Measurements from ENCODE around the gene RAB5IF. TPM values are rescaled to one million over a fixed set of nuclear protein-coding genes. Genes with fewer than 3 reads are reported as not detected.
A peak's percentile ranks its signal among the peaks of the same experiment; 100 is the strongest.

RAB5IF gene
- total and polyA plus RNA-seq, 2 of the 13 experiments (the other 11 are each of a cell fraction or from before 2014, with no cell fraction given) = 261 to 305 TPM

DNA sequence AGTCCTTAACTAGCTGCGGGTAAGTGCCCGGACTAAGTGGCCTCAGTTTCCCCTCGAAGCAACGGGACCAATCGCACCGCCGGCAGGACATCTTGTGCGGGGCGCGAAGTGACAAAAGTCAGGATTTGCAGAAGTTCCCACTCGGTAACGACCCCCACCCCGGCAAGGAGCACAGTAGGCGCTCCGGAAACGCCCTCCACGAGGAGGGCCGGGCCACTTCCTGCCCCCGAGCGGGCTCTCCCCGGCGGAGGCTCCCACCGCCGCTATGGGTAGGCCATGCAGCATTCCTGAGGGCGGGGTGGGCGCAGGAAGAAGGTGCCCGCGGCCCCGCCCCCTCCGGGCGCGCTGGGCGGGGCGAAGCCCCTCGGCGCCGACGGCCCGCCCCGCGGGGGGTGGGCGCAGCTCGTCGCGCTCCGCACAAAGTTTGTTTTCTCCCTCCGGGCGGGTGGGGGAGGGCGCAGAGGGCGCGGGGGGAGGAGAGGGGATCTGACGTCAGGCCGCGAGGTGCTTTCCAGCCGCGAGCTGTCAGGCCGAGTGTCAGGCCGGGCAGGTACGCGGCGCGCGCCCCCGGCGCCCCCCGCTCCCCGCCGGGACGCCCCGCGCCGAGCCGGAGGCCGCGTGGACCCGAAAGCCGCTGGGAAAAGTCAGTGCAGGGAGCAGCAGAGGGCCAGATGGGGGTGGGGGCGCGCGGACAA lies 32.3 kb upstream of the RAB5IF start, which contains the start of gene TGIF2 (continued):
- TF ChIP-seq, protein P1, sequence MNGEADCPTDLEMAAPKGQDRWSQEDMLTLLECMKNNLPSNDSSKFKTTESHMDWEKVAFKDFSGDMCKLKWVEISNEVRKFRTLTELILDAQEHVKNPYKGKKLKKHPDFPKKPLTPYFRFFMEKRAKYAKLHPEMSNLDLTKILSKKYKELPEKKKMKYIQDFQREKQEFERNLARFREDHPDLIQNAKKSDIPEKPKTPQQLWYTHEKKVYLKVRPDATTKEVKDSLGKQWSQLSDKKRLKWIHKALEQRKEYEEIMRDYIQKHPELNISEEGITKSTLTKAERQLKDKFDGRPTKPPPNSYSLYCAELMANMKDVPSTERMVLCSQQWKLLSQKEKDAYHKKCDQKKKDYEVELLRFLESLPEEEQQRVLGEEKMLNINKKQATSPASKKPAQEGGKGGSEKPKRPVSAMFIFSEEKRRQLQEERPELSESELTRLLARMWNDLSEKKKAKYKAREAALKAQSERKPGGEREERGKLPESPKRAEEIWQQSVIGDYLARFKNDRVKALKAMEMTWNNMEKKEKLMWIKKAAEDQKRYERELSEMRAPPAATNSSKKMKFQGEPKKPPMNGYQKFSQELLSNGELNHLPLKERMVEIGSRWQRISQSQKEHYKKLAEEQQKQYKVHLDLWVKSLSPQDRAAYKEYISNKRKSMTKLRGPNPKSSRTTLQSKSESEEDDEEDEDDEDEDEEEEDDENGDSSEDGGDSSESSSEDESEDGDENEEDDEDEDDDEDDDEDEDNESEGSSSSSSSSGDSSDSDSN (CRISPR knock-in tag; IDR thresholded peaks at IDR 0.05) = peak; percentile 91
- TF ChIP-seq, protein P2, sequence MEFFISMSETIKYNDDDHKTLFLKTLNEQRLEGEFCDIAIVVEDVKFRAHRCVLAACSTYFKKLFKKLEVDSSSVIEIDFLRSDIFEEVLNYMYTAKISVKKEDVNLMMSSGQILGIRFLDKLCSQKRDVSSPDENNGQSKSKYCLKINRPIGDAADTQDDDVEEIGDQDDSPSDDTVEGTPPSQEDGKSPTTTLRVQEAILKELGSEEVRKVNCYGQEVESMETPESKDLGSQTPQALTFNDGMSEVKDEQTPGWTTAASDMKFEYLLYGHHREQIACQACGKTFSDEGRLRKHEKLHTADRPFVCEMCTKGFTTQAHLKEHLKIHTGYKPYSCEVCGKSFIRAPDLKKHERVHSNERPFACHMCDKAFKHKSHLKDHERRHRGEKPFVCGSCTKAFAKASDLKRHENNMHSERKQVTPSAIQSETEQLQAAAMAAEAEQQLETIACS (CRISPR knock-in tag; IDR thresholded peaks at IDR 0.05) = peak; percentile 71; the same call in 1 of the 2 replicates
- TF ChIP-seq ZNF607 (CRISPR knock-in tag; IDR thresholded peaks at IDR 0.05; ENCODE audit: borderline replicate concordance) (no peak; the same call in 1 of the 2 replicates), ZNF713 (CRISPR knock-in tag; IDR thresholded peaks at IDR 0.05) (no peak), KAT8 (CRISPR knock-in tag; IDR thresholded peaks at IDR 0.05) (peak; percentile 90), GATA4 (IDR thresholded peaks at IDR 0.05; ENCODE audit: borderline replicate concordance, low read depth) (0 out of 2 replicates have a peak, but pooled peaks have one; percentile 47), TBL1XR1 (IDR thresholded peaks at IDR 0.05; ENCODE audit: borderline replicate concordance, low read length, partially characterized antibody) (no peak), NCOA5 (CRISPR knock-in tag; IDR thresholded peaks at IDR 0.05) (no peak), HES4 (CRISPR knock-in tag; IDR thresholded peaks at IDR 0.05; ENCODE audit: borderline replicate concordance) (peak; percentile 86; the same call in 1 of the 2 replicates), NR1H2 (CRISPR knock-in tag; IDR thresholded peaks at IDR 0.05; ENCODE audit: borderline replicate concordance, low read depth) (0 out of 2 replicates have a peak, but pooled peaks have one; percentile 82), KLF13 (CRISPR knock-in tag; IDR thresholded peaks at IDR 0.05) (no peak; the same call in 1 of the 2 replicates), ZNF296 (CRISPR knock-in tag; conservative IDR thresholded peaks at IDR 0.05) (peak; percentile 96), ZNF343 (CRISPR knock-in tag; IDR thresholded peaks at IDR 0.05) (no peak; the same call in 1 of the 2 replicates)
- TF ChIP-seq, protein P3, sequence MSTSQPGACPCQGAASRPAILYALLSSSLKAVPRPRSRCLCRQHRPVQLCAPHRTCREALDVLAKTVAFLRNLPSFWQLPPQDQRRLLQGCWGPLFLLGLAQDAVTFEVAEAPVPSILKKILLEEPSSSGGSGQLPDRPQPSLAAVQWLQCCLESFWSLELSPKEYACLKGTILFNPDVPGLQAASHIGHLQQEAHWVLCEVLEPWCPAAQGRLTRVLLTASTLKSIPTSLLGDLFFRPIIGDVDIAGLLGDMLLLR (CRISPR knock-in tag; IDR thresholded peaks at IDR 0.05) = no peak
- TF ChIP-seq, protein P4, sequence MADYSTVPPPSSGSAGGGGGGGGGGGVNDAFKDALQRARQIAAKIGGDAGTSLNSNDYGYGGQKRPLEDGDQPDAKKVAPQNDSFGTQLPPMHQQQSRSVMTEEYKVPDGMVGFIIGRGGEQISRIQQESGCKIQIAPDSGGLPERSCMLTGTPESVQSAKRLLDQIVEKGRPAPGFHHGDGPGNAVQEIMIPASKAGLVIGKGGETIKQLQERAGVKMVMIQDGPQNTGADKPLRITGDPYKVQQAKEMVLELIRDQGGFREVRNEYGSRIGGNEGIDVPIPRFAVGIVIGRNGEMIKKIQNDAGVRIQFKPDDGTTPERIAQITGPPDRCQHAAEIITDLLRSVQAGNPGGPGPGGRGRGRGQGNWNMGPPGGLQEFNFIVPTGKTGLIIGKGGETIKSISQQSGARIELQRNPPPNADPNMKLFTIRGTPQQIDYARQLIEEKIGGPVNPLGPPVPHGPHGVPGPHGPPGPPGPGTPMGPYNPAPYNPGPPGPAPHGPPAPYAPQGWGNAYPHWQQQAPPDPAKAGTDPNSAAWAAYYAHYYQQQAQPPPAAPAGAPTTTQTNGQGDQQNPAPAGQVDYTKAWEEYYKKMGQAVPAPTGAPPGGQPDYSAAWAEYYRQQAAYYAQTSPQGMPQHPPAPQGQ (CRISPR knock-in tag; IDR thresholded peaks at IDR 0.05; ENCODE audit: borderline replicate concordance) = 0 out of 2 replicates have a peak, but pooled peaks have one; percentile 98
- TF ChIP-seq, protein P5, sequence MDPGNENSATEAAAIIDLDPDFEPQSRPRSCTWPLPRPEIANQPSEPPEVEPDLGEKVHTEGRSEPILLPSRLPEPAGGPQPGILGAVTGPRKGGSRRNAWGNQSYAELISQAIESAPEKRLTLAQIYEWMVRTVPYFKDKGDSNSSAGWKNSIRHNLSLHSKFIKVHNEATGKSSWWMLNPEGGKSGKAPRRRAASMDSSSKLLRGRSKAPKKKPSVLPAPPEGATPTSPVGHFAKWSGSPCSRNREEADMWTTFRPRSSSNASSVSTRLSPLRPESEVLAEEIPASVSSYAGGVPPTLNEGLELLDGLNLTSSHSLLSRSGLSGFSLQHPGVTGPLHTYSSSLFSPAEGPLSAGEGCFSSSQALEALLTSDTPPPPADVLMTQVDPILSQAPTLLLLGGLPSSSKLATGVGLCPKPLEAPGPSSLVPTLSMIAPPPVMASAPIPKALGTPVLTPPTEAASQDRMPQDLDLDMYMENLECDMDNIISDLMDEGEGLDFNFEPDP (CRISPR knock-in tag; conservative IDR thresholded peaks at IDR 0.05) = no peak
- TF ChIP-seq, protein P6, sequence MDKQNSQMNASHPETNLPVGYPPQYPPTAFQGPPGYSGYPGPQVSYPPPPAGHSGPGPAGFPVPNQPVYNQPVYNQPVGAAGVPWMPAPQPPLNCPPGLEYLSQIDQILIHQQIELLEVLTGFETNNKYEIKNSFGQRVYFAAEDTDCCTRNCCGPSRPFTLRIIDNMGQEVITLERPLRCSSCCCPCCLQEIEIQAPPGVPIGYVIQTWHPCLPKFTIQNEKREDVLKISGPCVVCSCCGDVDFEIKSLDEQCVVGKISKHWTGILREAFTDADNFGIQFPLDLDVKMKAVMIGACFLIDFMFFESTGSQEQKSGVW (CRISPR knock-in tag; IDR thresholded peaks at IDR 0.05; ENCODE audit: borderline replicate concordance) = no peak; the same call in 1 of the 2 replicates
- TF ChIP-seq, protein P7, sequence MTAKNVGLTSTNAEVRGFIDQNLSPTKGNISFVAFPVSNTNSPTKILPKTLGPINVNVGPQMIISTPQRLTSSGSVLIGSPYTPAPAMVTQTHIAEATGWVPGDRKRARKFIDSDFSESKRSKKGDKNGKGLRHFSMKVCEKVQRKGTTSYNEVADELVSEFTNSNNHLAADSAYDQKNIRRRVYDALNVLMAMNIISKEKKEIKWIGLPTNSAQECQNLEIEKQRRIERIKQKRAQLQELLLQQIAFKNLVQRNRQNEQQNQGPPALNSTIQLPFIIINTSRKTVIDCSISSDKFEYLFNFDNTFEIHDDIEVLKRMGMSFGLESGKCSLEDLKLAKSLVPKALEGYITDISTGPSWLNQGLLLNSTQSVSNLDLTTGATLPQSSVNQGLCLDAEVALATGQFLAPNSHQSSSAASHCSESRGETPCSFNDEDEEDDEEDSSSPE (CRISPR knock-in tag; IDR thresholded peaks at IDR 0.05) = peak; percentile 82

All from HepG2 (cell line).